B cell (primary cell): ENCODE measurements around the gene DIP2B. TPM values are rescaled to one million over a fixed set of nuclear protein-coding genes. Genes with fewer than 3 reads are reported as not detected.

Experiments
- ATAC-seq: fragments of 200-7000 bp; cut with Tn5 transposase; one replicate; pipeline ENCODE4 v1.10.0; 2021; ENCODE audit warnings: low read depth, mild to moderate bottlenecking, moderate number of reproducible peaks, moderate library complexity
- CTCF ChIA-PET: fragments of 350-600 bp; sonication (Branson Sonifier 250); formaldehyde crosslinking; loops from one replicate; lab custom pipeline; 2021; ENCODE audit warnings: antibody characterized with exemption, inconsistent platforms; lab: Charles Lee
- POLR2A ChIA-PET: fragments of 350-600 bp; sonication (Branson Sonifier 250); formaldehyde crosslinking; loops from one replicate; lab custom pipeline; 2021; ENCODE audit warnings: antibody characterized with exemption; lab: Charles Lee
- DNase-seq: peaks from one replicate; pipeline ENCODE4 v3.0.0; 2013
- H2AFZ ChIP-seq: 2 replicates; pipeline ENCODE4 v1.6.1; 2012; ENCODE audit warnings: mild to moderate bottlenecking, low read depth, low read length; ENCODE audit not compliant: insufficient read depth, poor library complexity, severe bottlenecking
- H3K27ac ChIP-seq, 2 donors: 1 replicate in 1 of 2; 2 replicates in 1 of 2; pipeline ENCODE4 v1.5.1; 2012 to 2013; ENCODE audit warnings: low read length in 2 of 2, mild to moderate bottlenecking in 2 of 2, moderate library complexity in 1 of 2
- H3K27me3 ChIP-seq, 4 experiments: fragments of 200-600 bp in 1 of 4; sonication (generic) in 1 of 4; replicated peaks in 1 of 4; 1 replicate in 2 of 4; 2 replicates in 2 of 4; pipeline versions ENCODE4 v1.6.1 to v1.7.0; 2013 to 2016; ENCODE audit warnings: low read length in 3 of 4, mild to moderate bottlenecking in 2 of 4, mixed read lengths in 1 of 4, moderate library complexity in 1 of 4; ENCODE audit not compliant: insufficient read depth in 4 of 4, control insufficient read depth in 3 of 4; ENCODE audit errors: control extremely low read depth in 1 of 4
- H3K36me3 ChIP-seq, 2 experiments: replicated peaks in 1 of 2; 1 replicate in 1 of 2; 2 replicates in 1 of 2; pipeline versions ENCODE4 v1.6.1 to v1.7.1; 2013; ENCODE audit warnings: low read length in 1 of 2; ENCODE audit not compliant: insufficient read depth in 2 of 2, control insufficient read depth in 1 of 2; ENCODE audit errors: control extremely low read depth in 1 of 2, extremely low read depth in 1 of 2
- H3K4me1 ChIP-seq, 2 donors: fragments of 200-600 bp in 1 of 2; sonication (generic) in 1 of 2; 1 replicate in 1 of 2; 2 replicates in 1 of 2; pipeline versions ENCODE4 v1.5.1 to v1.6.1; 2013 to 2017; ENCODE audit warnings: low read length in 2 of 2; ENCODE audit not compliant: control insufficient read depth in 2 of 2, insufficient read depth in 2 of 2
- H3K4me2 ChIP-seq: replicated peaks from 2 replicates; pipeline ENCODE3; 2012; ENCODE audit warnings: mild to moderate bottlenecking, low read depth, low read length; ENCODE audit not compliant: poor library complexity, severe bottlenecking
- H3K4me3 ChIP-seq, 5 experiments: fragments of 200-600 bp in 1 of 5; sonication (generic) in 1 of 5; 1 replicate in 3 of 5; 2 replicates in 2 of 5; pipeline versions ENCODE4 v1.5.1 to v1.7.0; 2011 to 2016; ENCODE audit warnings: low read length in 4 of 5, mild to moderate bottlenecking in 4 of 5, low read depth in 2 of 5, control low read depth in 1 of 5, moderate library complexity in 1 of 5; ENCODE audit not compliant: insufficient read depth in 1 of 5; ENCODE audit errors: control extremely low read depth in 1 of 5, extremely low read depth in 1 of 5
- H3K79me2 ChIP-seq: fragments of 200-600 bp; sonication (generic); one replicate; pipeline ENCODE4 v1.6.0; 2016; ENCODE audit warnings: low read length; ENCODE audit not compliant: control insufficient read depth, insufficient read depth
- H3K9ac ChIP-seq: fragments of 200-600 bp; sonication (generic); 2 replicates; pipeline ENCODE4 v1.6.1; 2017; ENCODE audit warnings: mild to moderate bottlenecking, low read length, moderate library complexity
- H3K9me3 ChIP-seq, 3 donors: one replicate each; pipeline versions ENCODE4 v1.6.1 to v1.7.1; 2013; ENCODE audit warnings: low read length in 2 of 3; ENCODE audit not compliant: control insufficient read depth in 2 of 3, insufficient read depth in 1 of 3; ENCODE audit errors: control extremely low read depth in 1 of 3
- H4K20me1 ChIP-seq: 2 replicates; pipeline ENCODE4 v1.6.0; 2012; ENCODE audit warnings: mild to moderate bottlenecking, low read length; ENCODE audit not compliant: insufficient read depth, control insufficient read depth, poor library complexity, severe bottlenecking
- H3K27ac Mint-ChIP-seq: one replicate; pipeline ENCODE4 v1.8.0; 2021; ENCODE audit warnings: mixed read lengths
- H3K27me3 Mint-ChIP-seq: one replicate; pipeline ENCODE4 v1.8.0; 2021; ENCODE audit warnings: mixed read lengths
- H3K4me1 Mint-ChIP-seq: one replicate; pipeline ENCODE4 v1.8.0; 2021; ENCODE audit warnings: mixed read lengths
- H3K4me3 Mint-ChIP-seq: one replicate; pipeline ENCODE4 v1.8.0; 2021; ENCODE audit warnings: mixed read lengths
- H3K9me3 Mint-ChIP-seq: one replicate; pipeline ENCODE4 v1.8.0; 2022; ENCODE audit warnings: mixed read lengths; ENCODE audit not compliant: insufficient read depth
- CTCF ChIP-seq: fragments of 200-600 bp; IDR thresholded peaks from one replicate; pipeline ENCODE4 v1.8.0; 2022; ENCODE audit warnings: antibody characterized with exemption, mild to moderate bottlenecking
- EZH2 ChIP-seq: IDR thresholded peaks from 2 replicates; pipeline ENCODE4 v1.6.1; 2012; ENCODE audit warnings: borderline replicate concordance, low read depth, mild to moderate bottlenecking, moderate library complexity, low read length; ENCODE audit not compliant: insufficient read depth, poor library complexity, severe bottlenecking
- WGBS: methylation state at CpG from one replicate; pipeline ENCODE4 v1.1.5; 2013; ENCODE audit warnings: missing lambda C conversion rate; ENCODE audit not compliant: insufficient coverage; 5-methylcytosine and 5-hydroxymethylcytosine counted together
- intact Hi-C: fragments of 100-400 bp; cut with micrococcal nuclease; formaldehyde crosslinking; loops from one replicate; pipeline ENCODE4 v1.10.0; 2022
- polyA plus RNA-seq: library from polyadenylated mRNA; depleted of rRNA; stranded (reverse); fragments of >200 nt; gene quantifications from 2 replicates; pipeline ENCODE4 v1.2.3, GENCODE V29; 2012
- total RNA-seq, 2 donors: library from RNA; stranded (reverse); fragments of 120-200 nt in 1 of 2; gene quantifications; 1 replicate in 1 of 2; 2 replicates in 1 of 2; pipeline versions ENCODE4 v1.2.3 to v1.2.4, GENCODE V29; 2013 to 2022

Gene DIP2B
- total and polyA plus RNA-seq, 2 donors (not counting 1 experiment from before 2014, with no cell fraction given): 16.4 to 38.8 TPM

- H3K4me3 ChIP-seq: no peak overlapping the region
- Mint-ChIP-seq H3K27me3 (no peaks in the 10 kb centered on the region), H3K4me1 (peaks cover 57% of the 10 kb centered on the region), H3K27ac (no peak overlapping the region), H3K4me3 (no peak overlapping the region), H3K9me3 (no peaks in the 10 kb centered on the region)
- no peak overlapping the region for H2AFZ ChIP-seq
- peaks cover 16 to 17% of the 10 kb centered on the region in 2 donors for H3K4me1 ChIP-seq
- H3K27me3 ChIP-seq: no peaks in the 10 kb centered on the region
- TF ChIP-seq EZH2: no peak
- no peak for TF ChIP-seq CTCF
- H3K4me2 ChIP-seq: no peak overlapping the region
- peaks cover 78% of the 10 kb centered on the region for H4K20me1 ChIP-seq
- WGBS: 90% methylated on average over 3 of the region's 7 CpGs
- DNase-seq (no peak), ATAC-seq (no peak)
- H3K27ac ChIP-seq: no peak overlapping the region
- intact Hi-C loops: no loop called here
- CTCF ChIA-PET: no interaction called here
- no peak overlapping the region for H3K9ac ChIP-seq
- H3K79me2 ChIP-seq: peaks cover 100% of the 10 kb centered on the region
- POLR2A ChIA-PET: no interaction called here
- H3K9me3 ChIP-seq: no peaks in the 10 kb centered on the region
- peaks cover 0 to 2% of the 10 kb centered on the region in 2 experiments for H3K36me3 ChIP-seq
Measured at GRCh38 chr12:50618864-50619609, 114.3 kb downstream of the DIP2B start.

GRCh38 chr12:50619610-50619958, 114.8 kb downstream of the DIP2B start:
- H3K4me3 Mint-ChIP-seq: no peak overlapping the region
- no peaks in the 10 kb centered on the region for H3K9me3 Mint-ChIP-seq
- H3K4me3 ChIP-seq: no peak overlapping the region
- ChIA-PET POLR2A (no interaction called here), CTCF (interaction anchor here (1.2 kb wide), 1 partner anchor 115 kb away, joined by 4 read pairs; the partner anchor contains the start of gene DIP2B)
- no peaks in the 10 kb centered on the region for H3K27me3 Mint-ChIP-seq
- H3K4me1 Mint-ChIP-seq: peaks cover 61% of the 10 kb centered on the region
- peaks cover 22% of the 10 kb centered on the region in 2 donors for H3K4me1 ChIP-seq
- intact Hi-C loops: no loop called here
- 100% methylated on average over 1 of the region's 2 CpGs for WGBS
- no peak overlapping the region for H2AFZ ChIP-seq
- H4K20me1 ChIP-seq: peaks cover 78% of the 10 kb centered on the region
- no peak for TF ChIP-seq CTCF
- no peak for TF ChIP-seq EZH2
- H3K4me2 ChIP-seq: no peak overlapping the region
- ATAC-seq (no peak), DNase-seq (no peak)
- H3K27me3 ChIP-seq: no peaks in the 10 kb centered on the region
- peaks cover 100% of the 10 kb centered on the region for H3K79me2 ChIP-seq
- H3K9ac ChIP-seq: no peak overlapping the region
- H3K36me3 ChIP-seq: peaks cover 0 to 2% of the 10 kb centered on the region in 2 experiments
- H3K27ac ChIP-seq: no peak overlapping the region
- no peak overlapping the region for H3K27ac Mint-ChIP-seq
- H3K9me3 ChIP-seq: no peaks in the 10 kb centered on the region
